AG09319 (cell line): ENCODE data around the gene CXCL6.

ENCODE experiments used
- DNase-seq: peaks from one replicate; pipeline ENCODE4 v3.0.0-alpha.2; 2010; ENCODE audit warnings: low read depth; ENCODE audit errors: extremely low read depth
- TF ChIP-seq, protein P1 (sequence below): IDR thresholded peaks from 2 replicates; pipeline ENCODE4 v1.5.1; 2011; ENCODE audit warnings: low read depth, mild to moderate bottlenecking, inconsistent platforms, low read length, moderate library complexity

Gene CXCL6

DNA sequence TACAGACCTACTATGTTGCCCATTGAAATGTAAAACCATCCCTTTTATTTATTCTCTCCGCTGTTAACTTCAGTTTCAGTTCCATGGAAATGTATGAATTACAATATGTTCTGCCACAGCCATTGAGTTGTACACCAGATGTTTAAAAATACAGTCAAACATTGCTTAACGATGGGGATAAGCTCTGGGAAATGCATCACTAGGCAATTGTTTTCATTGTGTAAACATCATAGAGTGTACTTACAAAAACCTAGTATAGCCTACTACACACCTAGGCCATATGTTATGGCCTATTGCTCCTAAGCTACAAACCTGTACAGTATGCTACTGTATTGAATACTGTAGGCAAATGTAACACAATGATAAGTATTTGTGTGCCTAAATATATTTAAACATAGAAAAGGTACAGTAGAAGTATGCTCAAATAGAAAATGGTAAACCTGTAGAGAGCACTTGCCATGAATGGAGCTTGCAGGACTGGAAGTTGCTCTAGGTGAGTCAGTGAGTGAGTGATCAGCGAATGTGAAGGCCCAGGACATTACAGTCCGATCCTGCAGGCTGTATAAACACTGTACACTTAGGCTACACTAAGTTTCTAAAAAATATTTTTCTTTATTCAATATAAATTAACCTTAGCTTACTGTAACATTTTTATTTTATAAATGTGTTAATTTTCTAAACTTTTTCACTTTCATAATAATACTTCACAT is 13.9 kb downstream of the CXCL6 start:
- no peak for DNase-seq

DNA sequence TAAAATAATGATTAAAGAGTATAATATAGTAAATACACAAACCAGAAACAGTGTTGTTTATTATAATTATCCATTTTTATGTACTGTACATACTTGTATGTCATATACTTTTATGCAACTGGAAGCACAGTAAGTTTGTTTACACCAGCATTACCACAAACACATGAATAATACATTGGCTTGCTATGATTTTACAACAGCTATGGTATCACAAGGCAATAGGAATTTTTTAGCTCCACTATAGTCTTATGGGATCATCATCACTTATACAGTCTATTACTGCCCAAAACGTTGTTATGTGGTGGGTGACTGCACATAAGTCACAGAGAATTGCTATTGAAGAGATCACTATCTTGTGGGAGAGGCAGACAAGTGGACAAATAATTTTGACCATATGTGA is 14.8 kb downstream of the CXCL6 start:
- no peak for DNase-seq

More for the DNA sequence above, 13.9 kb downstream of the CXCL6 start:
- TF ChIP-seq, protein P1, sequence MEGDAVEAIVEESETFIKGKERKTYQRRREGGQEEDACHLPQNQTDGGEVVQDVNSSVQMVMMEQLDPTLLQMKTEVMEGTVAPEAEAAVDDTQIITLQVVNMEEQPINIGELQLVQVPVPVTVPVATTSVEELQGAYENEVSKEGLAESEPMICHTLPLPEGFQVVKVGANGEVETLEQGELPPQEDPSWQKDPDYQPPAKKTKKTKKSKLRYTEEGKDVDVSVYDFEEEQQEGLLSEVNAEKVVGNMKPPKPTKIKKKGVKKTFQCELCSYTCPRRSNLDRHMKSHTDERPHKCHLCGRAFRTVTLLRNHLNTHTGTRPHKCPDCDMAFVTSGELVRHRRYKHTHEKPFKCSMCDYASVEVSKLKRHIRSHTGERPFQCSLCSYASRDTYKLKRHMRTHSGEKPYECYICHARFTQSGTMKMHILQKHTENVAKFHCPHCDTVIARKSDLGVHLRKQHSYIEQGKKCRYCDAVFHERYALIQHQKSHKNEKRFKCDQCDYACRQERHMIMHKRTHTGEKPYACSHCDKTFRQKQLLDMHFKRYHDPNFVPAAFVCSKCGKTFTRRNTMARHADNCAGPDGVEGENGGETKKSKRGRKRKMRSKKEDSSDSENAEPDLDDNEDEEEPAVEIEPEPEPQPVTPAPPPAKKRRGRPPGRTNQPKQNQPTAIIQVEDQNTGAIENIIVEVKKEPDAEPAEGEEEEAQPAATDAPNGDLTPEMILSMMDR, result no peak

DNA sequence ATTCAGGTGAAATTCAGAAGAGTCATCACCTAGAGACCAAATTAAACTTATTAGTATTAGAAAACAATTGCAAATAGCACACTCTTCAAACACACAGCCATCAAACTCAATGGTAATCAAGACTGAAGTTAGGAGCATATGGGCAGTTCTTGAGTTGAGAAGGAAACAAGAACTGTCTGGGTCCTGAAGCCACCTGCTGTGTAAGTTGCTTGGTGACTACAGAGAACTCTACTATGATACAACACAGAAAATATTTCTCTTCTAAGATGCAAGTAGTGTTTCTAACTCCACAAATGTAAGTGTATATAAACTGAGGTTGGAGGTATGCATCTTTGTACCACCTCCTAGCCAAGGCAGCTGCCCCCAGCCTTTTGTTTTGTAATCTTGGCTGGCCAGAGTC is 16.3 kb downstream of the CXCL6 start:
- TF ChIP-seq, protein P1, result no peak
- DNase-seq, result no peak

More for the DNA sequence above, 14.8 kb downstream of the CXCL6 start:
- TF ChIP-seq, protein P1, result no peak

DNA sequence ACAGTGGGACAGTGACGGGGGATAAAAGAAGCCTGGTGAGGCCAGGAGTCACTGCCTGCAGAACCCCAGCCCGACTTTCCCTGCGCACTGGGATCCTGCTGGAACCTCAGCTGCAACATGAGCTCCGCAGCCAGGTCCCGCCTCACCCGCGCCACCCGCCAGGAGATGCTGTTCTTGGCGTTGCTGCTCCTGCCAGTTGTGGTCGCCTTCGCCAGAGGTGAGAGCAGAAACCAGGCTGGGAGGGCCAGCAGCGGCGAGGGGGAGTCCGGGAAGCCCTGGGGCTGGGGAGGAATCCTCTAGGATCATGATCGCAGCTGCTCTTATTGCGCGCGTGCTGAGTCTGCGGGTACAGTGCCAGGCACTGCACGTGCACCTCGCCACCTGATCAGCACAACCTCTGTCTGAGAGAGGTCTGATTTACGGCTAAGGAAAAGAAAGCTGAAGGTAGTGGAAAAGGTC is 16.8 kb downstream of the CXCL6 start, which contains the start of gene PF4V1:
Gene PF4V1, plus strand, starts transcription at position 51 of the 459 bp plus-strand sequence. Its CDS starts 67 bp downstream, at position 118.
- no peak for DNase-seq

DNA sequence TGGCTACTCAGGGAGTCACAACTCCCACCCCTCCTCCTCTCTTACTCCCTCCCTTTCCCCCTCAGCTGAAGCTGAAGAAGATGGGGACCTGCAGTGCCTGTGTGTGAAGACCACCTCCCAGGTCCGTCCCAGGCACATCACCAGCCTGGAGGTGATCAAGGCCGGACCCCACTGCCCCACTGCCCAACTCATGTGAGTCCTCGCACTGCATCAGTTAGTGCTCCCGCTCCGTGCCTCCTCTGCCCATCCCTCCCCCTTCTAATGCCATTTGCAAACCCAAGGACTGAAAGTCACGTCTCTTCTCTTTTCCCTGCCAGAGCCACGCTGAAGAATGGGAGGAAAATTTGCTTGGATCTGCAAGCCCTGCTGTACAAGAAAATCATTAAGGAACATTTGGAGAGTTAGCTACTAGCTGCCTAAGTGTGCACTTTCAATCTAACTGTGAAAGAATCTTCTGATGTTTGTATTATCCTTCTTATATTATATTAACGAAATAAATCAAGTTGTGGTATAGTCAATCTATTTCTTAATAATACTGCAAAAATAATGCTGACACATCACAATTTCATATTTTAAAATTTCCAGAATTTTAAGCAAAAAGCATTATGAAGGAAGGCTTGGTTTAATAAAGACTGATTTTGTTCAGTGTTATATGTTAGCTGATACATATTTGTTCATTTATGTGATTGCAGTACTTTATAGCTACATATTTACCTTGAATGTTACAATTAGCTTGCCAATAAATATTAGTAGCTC is 17.4 kb downstream of the CXCL6 start:
- TF ChIP-seq, protein P1, result no peak
- DNase-seq, result no peak

More for the DNA sequence above, 16.8 kb downstream of the CXCL6 start, which contains the start of gene PF4V1:
- TF ChIP-seq, protein P1, result peak; percentile 46

DNA sequence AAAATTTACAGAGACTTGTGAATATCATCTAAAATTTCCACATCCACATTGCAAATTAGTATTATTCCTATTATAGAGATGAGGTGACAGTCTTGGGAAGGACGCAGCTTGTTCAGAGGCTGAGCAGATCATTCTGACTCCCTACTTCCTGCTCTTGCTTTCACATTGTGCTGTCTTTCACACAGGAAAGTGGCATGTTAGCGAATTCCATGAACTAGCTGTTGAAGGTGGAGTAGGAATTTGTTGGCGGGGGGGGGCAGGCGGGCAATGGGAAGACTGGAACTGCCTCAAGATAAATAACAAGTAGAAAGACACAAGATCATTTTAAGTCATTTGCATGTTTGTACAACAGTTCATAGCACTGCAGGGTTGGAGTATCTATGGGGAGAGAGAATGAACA is 18.9 kb downstream of the CXCL6 start:
- TF ChIP-seq, protein P1, result no peak
- no peak for DNase-seq

DNA sequence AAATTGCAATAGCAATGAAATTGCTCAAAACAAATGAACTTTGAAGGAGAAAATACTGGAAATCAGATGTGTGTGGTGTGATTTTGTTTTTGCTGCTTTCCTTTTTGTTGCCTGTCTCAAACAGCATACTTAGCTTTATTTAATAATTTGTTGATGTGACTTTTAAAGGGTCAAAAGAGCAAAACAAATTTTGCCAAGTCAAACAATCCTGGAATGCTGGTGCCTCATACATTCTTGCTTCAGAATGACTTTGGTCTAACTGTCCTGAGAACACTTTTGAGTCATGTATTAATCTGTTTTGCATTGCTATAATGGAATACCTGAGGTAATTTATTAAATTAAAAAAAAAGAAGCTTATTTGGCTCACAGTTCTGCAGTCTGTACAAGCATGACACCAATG is 20.0 kb downstream of the CXCL6 start:
- TF ChIP-seq, protein P1, result no peak

More for the DNA sequence above, 20.0 kb downstream of the CXCL6 start:
- no peak for DNase-seq
